GM12891 (cell line): ENCODE measurements around the gene TSPAN4.

ENCODE experiments used
- PAX5 ChIP-seq: IDR thresholded peaks from 2 replicates; pipeline ENCODE4 v1.6.1; 2011; ENCODE audit warnings: low read length, moderate library complexity, mild to moderate bottlenecking; ENCODE audit not compliant: insufficient read depth, severe bottlenecking
- POLR2A ChIP-seq: IDR thresholded peaks from 2 replicates; pipeline ENCODE4 v1.6.1; 2011; ENCODE audit warnings: low read depth, low read length, control low read depth
- POLR2AphosphoS5 ChIP-seq: IDR thresholded peaks from 2 replicates; pipeline ENCODE4 v1.6.1; 2011; ENCODE audit warnings: low read depth, low read length, control low read depth
- POU2F2 ChIP-seq: IDR thresholded peaks from 2 replicates; pipeline ENCODE4 v1.6.1; 2011; ENCODE audit warnings: low read depth, mild to moderate bottlenecking, control low read depth, low read length, moderate library complexity
- SPI1 ChIP-seq: IDR thresholded peaks from 2 replicates; pipeline ENCODE4 v1.6.1; 2011; ENCODE audit warnings: low read depth, low read length, control low read depth
- TAF1 ChIP-seq: IDR thresholded peaks from 2 replicates; pipeline ENCODE4 v1.6.1; 2011; ENCODE audit warnings: low read depth, low read length, control low read depth

- TF ChIP-seq PAX5 (no peak), POLR2AphosphoS5 (no peak), POLR2A (no peak), TAF1 (no peak), POU2F2 (no peak), SPI1 (no peak)
Observed at GRCh38 chr11:823441-824291, 19.0 kb upstream of the TSPAN4 start.
